GM15510 (cell line): Measurements from ENCODE around the gene PLTP.

Experiments
- POLR2A ChIP-seq: IDR thresholded peaks from 3 replicates; pipeline ENCODE4 v1.6.1; 2011; ENCODE audit warnings: borderline replicate concordance; ENCODE audit not compliant: insufficient read length; ENCODE audit errors: extremely low read depth

The PLTP gene

DNA sequence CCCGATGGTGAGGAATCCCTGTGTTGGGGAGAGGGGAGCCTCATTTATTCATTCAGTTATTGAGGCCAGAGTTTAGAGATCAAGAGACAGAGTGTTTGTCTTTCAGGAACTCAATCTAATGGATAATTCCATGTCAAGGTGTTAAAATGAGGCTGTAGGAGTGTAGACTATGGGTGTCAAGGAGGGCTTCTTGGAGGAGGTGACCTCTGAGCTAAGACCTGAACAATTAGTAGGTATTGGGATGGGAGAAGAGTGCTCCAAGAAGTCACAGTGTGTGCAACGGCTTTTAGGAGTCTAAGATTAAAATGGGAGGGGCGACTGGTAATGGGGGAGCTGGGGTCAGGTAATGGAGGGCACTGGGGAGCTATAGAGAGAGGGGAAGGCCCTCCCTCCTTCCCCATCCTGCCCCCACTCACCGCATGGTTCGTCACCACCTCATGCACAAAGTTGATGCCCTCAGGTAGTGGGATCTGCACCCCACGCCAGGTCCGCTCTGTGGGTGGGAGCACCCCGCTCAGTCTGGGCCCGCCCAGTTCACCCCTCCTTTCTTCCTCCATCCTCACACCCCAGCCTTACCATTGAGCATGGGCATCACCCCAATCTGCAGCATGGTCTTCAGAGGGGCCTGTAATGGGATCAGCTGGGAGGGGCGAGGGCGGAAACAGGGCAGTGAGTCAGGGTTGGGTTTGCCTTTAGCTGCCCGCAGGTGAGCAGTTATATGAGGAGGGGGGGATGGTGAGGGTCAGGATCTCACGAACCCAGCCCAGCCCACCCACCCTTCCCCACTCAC lies 12.7 kb downstream of the PLTP start:
- no peak for TF ChIP-seq POLR2A

DNA sequence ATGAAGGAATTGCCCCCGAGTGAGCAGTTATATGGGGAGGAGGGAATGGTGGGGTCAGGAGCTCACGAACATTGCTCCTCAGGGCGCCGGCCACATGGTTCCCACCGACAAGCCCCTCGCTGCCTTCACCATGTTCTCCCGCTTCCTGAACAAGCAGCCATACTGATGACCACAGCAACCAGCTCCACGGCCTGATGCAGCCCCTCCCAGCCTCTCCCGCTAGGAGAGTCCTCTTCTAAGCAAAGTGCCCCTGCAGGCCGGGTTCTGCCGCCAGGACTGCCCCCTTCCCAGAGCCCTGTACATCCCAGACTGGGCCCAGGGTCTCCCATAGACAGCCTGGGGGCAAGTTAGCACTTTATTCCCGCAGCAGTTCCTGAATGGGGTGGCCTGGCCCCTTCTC lies 13.7 kb downstream of the PLTP start:
- TF ChIP-seq POLR2A, result no peak

DNA sequence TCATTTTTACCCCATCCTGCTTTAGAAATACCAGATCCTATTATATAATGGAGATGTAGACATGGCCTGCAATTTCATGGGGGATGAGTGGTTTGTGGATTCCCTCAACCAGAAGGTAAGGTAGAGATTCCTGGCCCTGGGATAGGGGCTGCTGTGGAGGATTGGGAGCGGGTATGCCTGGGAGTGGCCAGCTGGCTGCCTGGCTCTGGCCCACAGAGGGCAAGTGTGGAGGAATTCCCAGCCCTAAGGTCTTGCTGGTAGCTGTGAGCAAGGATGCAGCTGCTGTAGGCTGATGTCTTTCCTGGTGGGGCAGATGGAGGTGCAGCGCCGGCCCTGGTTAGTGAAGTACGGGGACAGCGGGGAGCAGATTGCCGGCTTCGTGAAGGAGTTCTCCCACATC lies 14.3 kb downstream of the PLTP start:
- TF ChIP-seq POLR2A, result no peak

DNA sequence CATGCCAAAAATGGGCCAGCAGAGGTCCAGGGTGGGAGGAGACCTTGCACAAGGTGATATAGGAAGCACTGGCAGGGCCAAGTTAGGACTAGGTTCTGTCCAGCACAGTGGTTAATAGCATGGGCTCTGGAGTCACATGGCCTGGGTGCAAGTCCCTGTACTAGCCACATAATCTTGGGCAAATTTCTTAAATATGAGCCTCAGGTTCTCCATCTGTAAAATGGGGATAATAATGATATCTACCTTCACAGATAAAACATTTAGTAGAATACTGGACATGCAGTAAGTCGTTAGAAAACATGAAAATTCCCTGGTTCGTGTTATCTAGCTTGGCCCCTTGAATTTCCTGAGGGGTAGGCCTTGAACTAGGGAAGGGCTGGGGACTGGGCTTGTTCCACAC lies 14.7 kb downstream of the PLTP start:
- no peak for TF ChIP-seq POLR2A

GRCh38 chr20:45896641-45897161 lies 15.3 kb downstream of the PLTP start:
- TF ChIP-seq POLR2A, result no peak

DNA sequence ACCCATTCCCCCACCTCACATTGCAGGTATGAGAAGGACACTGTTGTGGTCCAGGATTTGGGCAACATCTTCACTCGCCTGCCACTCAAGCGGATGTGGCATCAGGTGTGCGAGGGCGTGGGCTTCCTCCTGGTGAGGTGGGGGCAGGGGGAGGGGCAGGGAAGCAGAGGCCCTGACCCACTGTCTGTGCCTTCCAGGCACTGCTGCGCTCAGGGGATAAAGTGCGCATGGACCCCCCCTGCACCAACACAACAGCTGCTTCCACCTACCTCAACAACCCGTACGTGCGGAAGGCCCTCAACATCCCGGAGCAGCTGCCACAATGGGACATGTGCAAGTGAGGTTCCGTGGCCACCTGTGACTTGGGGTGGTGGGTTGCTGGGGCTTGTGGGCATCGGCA lies 17.2 kb downstream of the PLTP start:
- no peak for TF ChIP-seq POLR2A

GRCh38 chr20:45893831-45894230 lies 18.1 kb downstream of the PLTP start:
- TF ChIP-seq POLR2A, result no peak

DNA sequence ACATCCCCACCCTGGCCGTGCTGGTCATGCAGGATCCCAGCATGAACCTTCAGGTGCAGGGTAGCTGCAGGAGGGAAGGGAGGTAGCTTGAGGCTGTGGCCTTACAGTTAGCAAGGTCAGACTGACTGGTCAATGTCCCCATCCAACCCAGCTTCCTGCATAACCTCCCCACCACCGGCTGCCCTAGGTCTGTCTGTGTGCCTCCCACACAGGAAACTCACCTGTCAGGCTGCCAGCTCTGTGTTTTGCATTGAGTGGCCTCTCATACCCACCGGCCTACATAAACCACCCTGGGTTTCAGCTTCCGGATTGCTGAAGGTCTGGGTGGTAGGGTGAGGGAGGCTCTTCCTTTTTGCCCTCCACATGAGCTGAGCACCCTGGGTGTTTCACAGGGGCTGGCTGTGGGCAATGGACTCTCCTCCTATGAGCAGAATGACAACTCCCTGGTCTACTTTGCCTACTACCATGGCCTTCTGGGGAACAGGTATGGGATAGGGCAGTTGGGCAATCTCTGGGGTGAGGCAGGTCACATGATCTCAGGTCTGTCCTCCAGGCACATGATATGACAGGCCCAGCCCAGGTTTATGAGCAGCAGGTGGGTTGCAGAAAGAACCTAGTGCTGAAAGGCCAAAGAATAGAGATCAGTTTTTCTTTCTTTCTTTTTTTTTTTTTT lies 19.0 kb downstream of the PLTP start:
- no peak for TF ChIP-seq POLR2A

DNA sequence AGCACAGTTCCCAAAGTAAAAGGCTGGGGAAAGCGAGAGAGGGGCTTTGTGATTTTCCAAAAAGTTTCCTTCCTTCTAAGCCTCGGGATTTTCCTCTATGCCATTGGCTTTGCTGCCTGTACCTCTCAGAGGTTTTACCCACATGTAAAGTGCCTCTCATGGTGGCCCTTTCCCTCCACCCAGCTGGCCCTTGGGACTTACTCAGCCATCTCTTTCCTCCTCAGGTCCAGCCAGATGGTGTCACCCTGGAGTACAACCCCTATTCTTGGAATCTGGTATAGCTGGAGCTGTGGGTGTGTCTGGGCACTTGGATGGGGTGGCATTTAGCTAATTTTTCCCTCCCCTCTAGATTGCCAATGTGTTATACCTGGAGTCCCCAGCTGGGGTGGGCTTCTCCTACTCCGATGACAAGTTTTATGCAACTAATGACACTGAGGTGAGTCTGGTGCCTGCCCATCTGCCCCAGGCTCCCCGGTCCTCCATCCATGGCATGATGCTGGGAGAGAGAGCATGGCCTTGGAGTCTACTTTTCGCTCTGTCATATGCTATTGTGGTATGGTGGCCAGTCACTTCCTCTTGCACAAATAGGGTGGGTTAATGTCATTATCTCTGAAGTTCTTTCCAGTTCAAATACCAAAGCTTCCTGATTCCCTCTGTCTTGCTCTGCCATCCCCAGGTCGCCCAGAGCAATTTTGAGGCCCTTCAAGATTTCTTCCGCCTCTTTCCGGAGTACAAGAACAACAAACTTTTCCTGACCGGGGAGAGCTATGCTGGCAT lies 19.7 kb downstream of the PLTP start:
- no peak for TF ChIP-seq POLR2A

- peak; percentile 76 for TF ChIP-seq POLR2A
These were observed 20.7 kb downstream of the PLTP start, which contains the start of the genes CTSA and NEURL2 for GRCh38 chr20:45890985-45891983. Gene CTSA, plus strand, starts transcription at chr20:45891335. Its CDS starts 234 bp downstream, at chr20:45891569. Gene NEURL2, minus strand, starts transcription at chr20:45891208. Its CDS starts 217 bp downstream, at chr20:45890991.

DNA sequence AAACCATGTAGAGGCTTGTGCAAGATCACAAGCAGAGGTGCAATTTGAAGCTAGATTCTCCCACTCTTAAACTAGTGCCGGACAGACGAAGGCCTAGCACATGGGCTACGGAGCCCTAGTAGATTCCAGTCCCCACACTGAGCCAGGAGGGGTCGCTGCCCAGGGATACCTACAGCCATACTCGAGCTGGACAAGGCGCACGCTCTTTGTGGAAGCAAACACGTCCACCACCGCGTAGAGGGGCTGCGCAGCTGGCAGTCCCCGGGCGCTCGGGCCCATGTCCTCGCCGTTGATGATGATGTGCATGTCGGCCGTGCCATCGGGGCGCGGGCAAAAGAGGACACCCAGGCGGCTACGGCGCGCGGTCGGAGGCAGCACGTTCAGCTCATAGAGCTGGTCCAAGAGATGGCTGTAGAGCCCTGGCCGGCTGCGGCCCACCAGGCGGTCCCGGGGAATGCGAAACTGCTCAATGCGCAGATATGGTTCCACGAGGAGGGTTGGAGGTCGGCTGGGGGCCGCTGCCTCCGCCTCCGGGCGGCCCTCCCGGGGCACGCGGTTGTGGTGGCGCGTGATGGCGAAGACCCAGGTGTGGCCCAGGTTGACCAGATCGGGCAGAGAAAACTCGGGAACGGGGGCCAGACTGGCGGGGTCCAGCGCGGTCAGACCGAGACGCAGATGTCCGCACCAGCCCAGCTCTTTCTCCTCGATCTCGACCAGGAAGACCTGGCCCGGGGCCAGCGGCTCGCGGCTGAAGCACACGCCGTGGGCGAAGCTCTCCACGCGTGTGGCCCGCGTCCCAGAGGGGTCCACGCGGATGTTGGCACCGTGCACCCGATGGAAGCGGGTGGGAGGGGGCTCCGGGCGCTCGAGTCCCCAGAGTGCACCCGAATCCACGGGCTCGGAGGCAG lies 21.6 kb downstream of the PLTP start:
- no peak for TF ChIP-seq POLR2A

DNA sequence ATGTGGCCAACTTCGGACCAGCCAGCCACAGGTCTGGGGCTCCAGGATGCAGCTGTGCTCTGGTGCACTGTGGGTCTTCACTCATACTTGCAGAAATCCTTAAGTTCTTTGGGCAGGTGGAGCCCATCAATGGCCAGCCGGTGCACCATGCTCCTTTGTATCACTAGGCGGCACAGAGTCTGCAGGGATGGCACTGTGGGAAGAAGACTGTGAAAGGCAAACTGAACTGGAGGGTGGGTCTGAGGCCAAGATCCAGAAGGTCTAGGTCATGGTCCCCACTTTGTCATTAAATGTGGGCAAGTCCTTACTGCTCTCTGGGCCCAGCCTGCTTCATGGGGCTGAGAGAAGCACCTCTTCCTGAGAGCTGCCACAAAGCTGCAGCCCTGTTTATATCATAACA lies 23.3 kb downstream of the PLTP start:
- no peak for TF ChIP-seq POLR2A

DNA sequence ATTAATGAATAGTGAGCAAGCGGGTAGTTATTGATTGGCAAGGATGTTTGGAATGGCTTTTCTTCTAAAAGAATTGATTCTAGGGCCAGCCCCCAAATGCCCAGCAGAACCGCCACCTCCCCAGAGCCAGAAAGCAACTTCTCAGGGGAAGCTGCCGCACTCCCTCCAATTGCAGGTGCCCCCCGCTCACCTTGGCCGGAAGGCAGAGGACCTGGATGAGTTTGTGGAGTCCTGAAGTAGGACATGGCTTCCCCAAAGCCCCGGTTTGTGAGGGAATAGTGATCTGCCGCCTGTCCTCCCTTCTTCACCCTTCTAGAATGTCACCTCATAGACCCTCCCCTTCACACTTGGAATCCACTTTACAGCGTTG lies 24.6 kb downstream of the PLTP start, which contains the start of gene SPATA25:
Gene SPATA25 (minus strand): TSS at position 277 of the 370 bp plus-strand sequence. CDS start 32 bp downstream, at position 245.
- TF ChIP-seq POLR2A, result no peak
